GM19351 (cell line): ENCODE measurements around the gene MED12L.

Experiments used
- ATAC-seq: cut with Tn5 transposase; IDR thresholded peaks from one replicate; pipeline ENCODE4 v1.9.1; 2021; ENCODE audit warnings: mild to moderate bottlenecking, moderate library complexity; ENCODE audit not compliant: unreplicated experiment

Gene MED12L

DNA sequence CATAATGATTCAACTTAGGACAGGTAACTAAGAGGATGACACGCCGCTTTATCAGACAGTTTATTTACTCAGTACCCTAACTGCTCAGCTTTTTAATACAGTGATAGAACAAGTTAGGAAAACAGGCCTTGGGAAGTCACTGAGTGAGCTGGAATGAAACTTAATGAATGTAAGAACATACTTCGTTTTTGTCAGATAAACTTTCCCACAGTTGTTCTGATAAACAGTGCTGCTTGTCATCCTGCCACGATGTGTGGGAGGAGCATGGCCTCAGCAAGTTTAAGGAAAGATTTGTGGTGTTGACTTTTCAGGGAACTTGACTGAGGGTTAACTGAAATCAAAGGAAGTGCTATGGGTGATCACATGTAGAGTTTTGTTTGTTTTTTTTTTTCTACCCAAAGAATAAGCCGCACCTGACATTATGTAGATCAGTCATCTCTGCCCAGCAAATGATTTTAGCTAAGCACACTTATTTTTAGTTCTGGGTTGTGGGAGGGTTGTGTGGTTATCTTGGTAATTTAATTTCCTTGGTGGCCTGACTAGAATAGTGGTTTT, 198.5 kb downstream of the MED12L start:
- ATAC-seq, result no peak

DNA sequence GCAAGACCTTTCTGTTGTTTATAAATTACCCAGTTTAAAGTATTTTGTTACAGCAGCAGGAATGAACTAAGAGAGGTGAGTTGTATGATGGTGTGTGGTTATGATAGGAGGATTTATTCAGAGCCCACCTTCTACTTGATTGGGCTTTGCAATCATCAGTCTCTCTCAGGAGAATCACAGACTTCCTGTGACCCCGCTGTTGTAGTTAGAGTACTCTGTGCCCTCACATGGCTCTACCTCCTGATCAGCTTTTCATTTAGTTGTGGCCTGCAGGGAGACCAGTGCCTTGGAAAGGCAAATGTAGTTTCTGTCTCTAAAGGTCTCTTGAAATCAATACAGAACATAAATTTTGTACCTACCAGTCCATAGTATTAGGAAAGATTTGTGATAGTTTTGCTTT, 200.5 kb downstream of the MED12L start:
- no peak for ATAC-seq

GRCh38 chr3:151289445-151289844, 204.0 kb downstream of the MED12L start:
- ATAC-seq, result no peak

DNA sequence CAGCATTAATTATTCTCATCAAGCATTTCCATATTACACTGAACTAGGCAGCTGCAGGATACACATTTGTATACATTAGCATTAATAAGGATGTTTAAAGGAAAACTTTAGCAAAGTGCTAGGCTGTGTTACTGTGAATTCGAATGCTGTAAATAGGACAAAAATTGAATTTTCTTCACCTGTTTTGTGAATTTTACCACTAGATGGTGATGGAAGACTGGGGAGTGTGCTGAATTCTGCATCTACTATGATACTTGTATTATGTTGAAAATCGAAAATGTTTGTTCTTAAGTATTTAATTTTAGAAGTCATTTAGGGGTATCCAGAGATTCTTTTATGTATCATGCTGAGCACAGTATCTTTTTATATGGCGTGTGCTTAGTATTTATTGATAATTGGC, 205.2 kb downstream of the MED12L start:
- no peak for ATAC-seq

DNA sequence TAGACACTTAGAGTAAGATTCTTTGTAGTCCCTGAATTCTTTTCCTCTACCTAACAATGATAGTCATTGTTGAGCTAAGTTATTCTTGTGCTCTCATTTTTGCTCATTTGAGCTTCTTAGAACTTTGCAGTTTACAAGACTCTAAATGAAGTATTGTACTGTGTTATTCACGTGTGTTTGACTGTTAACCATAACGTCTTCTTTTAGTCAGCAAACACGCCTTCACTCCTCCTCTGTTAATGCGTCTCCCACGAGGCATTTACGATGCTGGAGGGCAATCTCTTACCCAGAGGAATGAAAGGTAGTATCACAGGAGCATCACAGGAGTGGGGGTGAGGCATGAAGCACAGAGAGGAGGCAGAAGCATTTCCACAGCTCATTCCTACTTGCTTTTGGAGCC, 207.7 kb downstream of the MED12L start:
- ATAC-seq, result no peak

- no peak for ATAC-seq
Observed at GRCh38 chr3:151296226-151296625, 210.8 kb downstream of the MED12L start.

DNA sequence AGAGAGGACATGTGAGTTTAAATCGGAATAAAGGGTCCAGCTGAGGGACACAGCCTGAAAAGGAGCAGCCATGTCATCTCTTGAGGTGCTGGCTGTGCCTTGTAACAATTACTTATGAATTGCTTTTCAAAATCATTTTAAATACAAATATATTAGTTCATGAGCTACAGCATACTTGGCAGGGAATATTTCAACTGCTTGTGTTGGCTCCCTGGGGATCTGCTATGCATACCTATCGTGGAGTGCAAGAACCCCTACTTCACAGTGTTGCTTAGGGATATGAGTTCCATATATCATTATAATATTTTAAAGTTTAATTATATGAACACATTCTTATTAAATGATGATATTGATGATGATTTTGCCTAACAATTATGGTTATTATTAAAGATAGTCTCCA, 212.0 kb downstream of the MED12L start:
- ATAC-seq, result no peak

DNA sequence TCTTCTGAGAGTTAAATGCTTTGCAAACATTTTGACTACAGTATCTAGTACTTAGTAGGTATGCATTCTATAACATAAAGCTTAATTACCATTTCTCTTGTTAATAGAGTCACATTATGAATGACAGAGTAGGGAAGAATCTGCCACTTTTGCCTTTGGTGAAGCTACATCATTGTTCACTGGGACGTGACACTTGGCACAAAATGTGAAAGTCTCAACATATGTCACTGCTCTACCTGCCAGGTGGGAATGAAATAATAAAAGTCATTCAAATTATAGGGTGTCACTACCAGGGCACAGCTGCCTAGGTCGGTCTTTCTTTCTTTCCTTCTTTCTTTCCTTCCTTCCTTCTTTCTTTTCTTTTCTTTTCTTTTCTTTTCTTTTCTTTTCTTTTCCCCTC, 213.5 kb downstream of the MED12L start:
- ATAC-seq, result no peak

GRCh38 chr3:151300539-151300938, 215.1 kb downstream of the MED12L start:
- ATAC-seq, result no peak

DNA sequence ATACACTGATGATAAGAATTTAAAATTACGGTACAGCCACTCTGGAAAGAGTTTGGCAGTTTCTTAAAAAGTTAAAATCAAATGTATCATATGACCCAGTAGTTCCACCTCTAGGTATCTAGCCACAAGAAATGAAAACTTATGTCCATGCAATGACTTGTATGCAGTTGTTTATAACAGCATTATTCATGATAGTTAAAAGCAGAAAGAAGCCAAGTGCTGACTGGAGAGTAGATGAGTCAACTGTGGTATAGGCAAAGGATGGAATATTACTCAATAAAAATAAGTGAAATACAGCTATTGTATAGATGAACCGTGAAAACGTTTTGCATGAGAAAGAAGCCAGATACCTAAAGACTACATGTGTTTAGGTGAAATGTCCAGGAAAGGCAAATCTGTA, 216.3 kb downstream of the MED12L start:
- no peak for ATAC-seq

- ATAC-seq, result no peak
Observed at GRCh38 chr3:151303751-151304150, 218.3 kb downstream of the MED12L start.

- ATAC-seq, result no peak
Observed at GRCh38 chr3:151305060-151305774, 219.8 kb downstream of the MED12L start.

DNA sequence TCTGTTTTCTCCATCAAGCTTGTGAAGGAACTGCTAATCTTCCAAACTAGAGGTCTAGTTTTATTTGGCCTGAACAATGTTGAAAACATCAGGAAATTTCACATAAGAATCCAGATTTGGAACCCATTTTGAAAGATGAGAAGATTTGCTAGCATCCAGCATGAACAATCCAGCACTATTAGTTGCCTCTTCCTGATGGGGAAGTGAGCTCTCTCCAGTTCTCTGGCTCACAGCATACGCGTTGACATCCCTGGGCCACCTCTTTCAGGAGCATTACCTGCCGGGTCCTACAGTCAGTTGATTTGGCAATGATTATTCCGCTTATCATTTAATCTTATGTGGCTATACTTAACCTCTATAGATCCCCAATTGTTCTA, 220.3 kb downstream of the MED12L start:
- no peak for ATAC-seq

GRCh38 chr3:151306168-151306810, 220.8 kb downstream of the MED12L start:
- no peak for ATAC-seq

DNA sequence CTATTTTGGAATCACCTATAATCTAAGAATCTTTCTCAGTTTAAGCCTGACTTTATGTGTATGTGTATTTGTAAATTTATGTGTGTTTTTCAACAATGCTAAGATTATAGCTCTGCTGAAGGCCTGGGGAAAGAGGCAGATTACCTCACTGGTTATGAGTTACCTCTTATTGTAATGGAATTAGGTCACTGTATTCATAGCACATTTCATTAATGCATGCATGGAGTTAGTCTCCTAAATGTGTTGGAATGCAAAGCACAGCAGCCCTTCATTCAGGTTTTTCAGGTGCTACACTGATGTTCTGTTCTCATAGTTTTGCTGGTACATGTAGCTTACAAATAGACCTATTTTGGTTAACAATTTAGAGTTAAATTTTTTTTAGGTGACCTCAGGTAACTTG, 221.7 kb downstream of the MED12L start:
- ATAC-seq, result no peak

- ATAC-seq, result no peak
Observed at GRCh38 chr3:151307583-151308488, 222.4 kb downstream of the MED12L start.

- ATAC-seq, result no peak
Observed at GRCh38 chr3:151309566-151309965, 224.1 kb downstream of the MED12L start.

DNA sequence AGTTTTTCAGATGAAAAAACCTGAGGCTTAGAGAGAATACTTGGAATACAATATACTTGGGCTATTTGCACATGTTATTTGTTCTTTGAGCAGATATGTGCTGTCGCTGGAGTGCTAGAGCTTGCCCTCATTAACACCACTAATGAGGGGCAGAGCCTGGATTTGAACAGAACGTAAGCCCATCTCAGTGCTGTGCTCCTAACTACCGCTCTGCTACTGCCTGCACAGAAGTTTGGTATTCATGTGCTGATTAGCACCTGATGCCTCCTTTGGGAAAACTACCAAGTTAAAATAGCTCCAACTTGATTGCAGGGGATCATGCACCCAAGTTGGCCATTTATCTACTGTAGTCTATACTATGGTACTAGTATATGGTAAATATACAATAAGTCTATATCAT, 227.5 kb downstream of the MED12L start:
- no peak for ATAC-seq

GRCh38 chr3:151314137-151314536, 228.7 kb downstream of the MED12L start:
- no peak for ATAC-seq

DNA sequence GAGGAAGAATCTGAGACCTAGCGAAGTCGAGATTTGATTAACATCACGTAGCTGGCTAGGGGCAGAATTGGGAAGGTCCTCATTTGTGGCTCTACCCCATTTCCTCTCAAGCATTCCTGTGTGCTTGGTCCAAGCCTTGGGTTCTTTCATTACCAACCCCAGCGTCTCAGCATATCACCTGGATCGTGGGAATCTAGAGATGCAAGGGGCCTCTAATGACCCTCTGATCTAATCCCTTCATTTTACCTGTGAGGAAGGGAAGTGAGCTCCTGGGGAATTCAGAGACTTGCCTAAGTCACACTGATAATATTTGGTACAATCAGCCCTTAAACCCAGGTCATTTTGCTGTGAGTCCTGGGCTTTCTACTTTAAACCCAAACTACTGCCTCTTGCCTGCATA, 229.1 kb downstream of the MED12L start:
- ATAC-seq, result no peak

DNA sequence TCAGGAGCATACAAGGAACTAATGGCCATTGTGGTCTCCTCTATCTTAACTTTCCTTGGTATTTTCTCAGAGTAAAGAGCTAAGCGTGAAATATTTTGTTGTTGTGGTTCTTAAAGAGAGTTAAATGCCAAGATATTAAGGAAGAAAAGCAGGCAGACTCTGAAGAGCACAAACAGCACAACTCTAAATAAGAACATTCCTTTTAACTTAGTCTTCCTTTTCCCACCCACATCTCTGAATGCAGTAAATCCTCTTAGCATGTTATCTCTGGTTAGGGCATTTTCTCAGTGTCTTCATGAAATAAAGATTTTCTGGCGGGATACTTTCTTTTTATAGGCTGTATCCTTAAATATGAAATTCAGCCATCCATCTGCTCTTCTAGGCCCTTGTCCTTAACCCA, 229.7 kb downstream of the MED12L start:
- ATAC-seq, result no peak

GRCh38 chr3:151315846-151316245, 230.4 kb downstream of the MED12L start:
- ATAC-seq, result no peak
